ENCODE results near the gene FGF18. TPM values are rescaled to one million over a fixed set of nuclear protein-coding genes. Genes with fewer than 3 reads are reported as not detected.

FGF18 gene
- polyA plus RNA-seq, 1 experiment = 0.27 TPM

- TF ChIP-seq CTCF (IDR thresholded peaks at IDR 0.05; ENCODE audit: low read depth, low read length) = no peak
- Histone ChIP-seq H3K4me3 (ENCODE audit: low read depth, low read length) (no peak overlapping the region), H3K27me3 (ENCODE audit: control insufficient read depth, insufficient read depth, low read length) (no peaks in the 10 kb centered on the region), H3K27ac (ENCODE audit: low read depth, low read length) (no peak overlapping the region), H3K9me3 (ENCODE audit: control insufficient read depth, insufficient read depth, low read length) (no peaks in the 10 kb centered on the region; the same call in 1 of the 2 replicates)
- no peak for DNase-seq (ENCODE audit: low read depth, low spot score)
- ChIA-PET POLR2A (no interaction called here), CTCF (interaction anchor here (0.6 kb wide), 1 partner anchor 475 kb away, joined by 3 read pairs; no protein-coding TSS in a partner anchor)
Measured at GRCh38 chr5:171433982-171434676, 14.7 kb downstream of the FGF18 start.

- no peak for DNase-seq (ENCODE audit: low read depth, low spot score)
- H3K4me3 ChIP-seq (ENCODE audit: low read depth, low read length) = no peak overlapping the region
- ChIA-PET POLR2A (no interaction called here), CTCF (interaction anchor here (0.6 to 2.5 kb wide), 2 partner anchors 474 to 477 kb away, joined by 3 to 7 read pairs; no protein-coding TSS in a partner anchor)
- TF ChIP-seq CTCF (IDR thresholded peaks at IDR 0.05; ENCODE audit: low read depth, low read length) = no peak
- H3K27ac ChIP-seq (ENCODE audit: low read depth, low read length) = no peak overlapping the region
- H3K27me3 ChIP-seq (ENCODE audit: control insufficient read depth, insufficient read depth, low read length) = no peaks in the 10 kb centered on the region
- H3K9me3 ChIP-seq (ENCODE audit: control insufficient read depth, insufficient read depth, low read length) = no peaks in the 10 kb centered on the region; the same call in 1 of the 2 replicates
Measured at GRCh38 chr5:171434874-171435273, 15.4 kb downstream of the FGF18 start.

- CTCF ChIA-PET = interaction anchor here (1.4 to 2.5 kb wide), 2 partner anchors 17 to 476 kb away, joined by 3 to 7 read pairs; no protein-coding TSS in a partner anchor
- H3K4me3 ChIP-seq (ENCODE audit: low read depth, low read length) = no peak overlapping the region
- POLR2A ChIA-PET = no interaction called here
- no peak overlapping the region for H3K27ac ChIP-seq (ENCODE audit: low read depth, low read length)
- TF ChIP-seq CTCF (IDR thresholded peaks at IDR 0.05; ENCODE audit: low read depth, low read length) = no peak
- DNase-seq (ENCODE audit: low read depth, low spot score) = no peak
- H3K9me3 ChIP-seq (ENCODE audit: control insufficient read depth, insufficient read depth, low read length) = no peaks in the 10 kb centered on the region; the same call in 1 of the 2 replicates
- no peaks in the 10 kb centered on the region for H3K27me3 ChIP-seq (ENCODE audit: control insufficient read depth, insufficient read depth, low read length)
Measured at GRCh38 chr5:171435908-171436307, 16.5 kb downstream of the FGF18 start.

- POLR2A ChIA-PET = no interaction called here
- Histone ChIP-seq H3K27ac (ENCODE audit: low read depth, low read length) (no peak overlapping the region), H3K9me3 (ENCODE audit: control insufficient read depth, insufficient read depth, low read length) (no peaks in the 10 kb centered on the region; the same call in 1 of the 2 replicates), H3K27me3 (ENCODE audit: control insufficient read depth, insufficient read depth, low read length) (no peaks in the 10 kb centered on the region), H3K4me3 (ENCODE audit: low read depth, low read length) (no peak overlapping the region)
- TF ChIP-seq CTCF (IDR thresholded peaks at IDR 0.05; ENCODE audit: low read depth, low read length) = no peak
- CTCF ChIA-PET = interaction anchor here (1.4 to 2.5 kb wide), 2 partner anchors 18 to 475 kb away, joined by 3 to 7 read pairs; no protein-coding TSS in a partner anchor
- no peak for DNase-seq (ENCODE audit: low read depth, low spot score)
Measured at GRCh38 chr5:171436804-171437285, 17.4 kb downstream of the FGF18 start.

- POLR2A ChIA-PET = no interaction called here
- Histone ChIP-seq H3K27me3 (ENCODE audit: control insufficient read depth, insufficient read depth, low read length) (no peaks in the 10 kb centered on the region), H3K9me3 (ENCODE audit: control insufficient read depth, insufficient read depth, low read length) (no peaks in the 10 kb centered on the region; the same call in 1 of the 2 replicates), H3K4me3 (ENCODE audit: low read depth, low read length) (no peak overlapping the region), H3K27ac (ENCODE audit: low read depth, low read length) (no peak overlapping the region)
- TF ChIP-seq CTCF (IDR thresholded peaks at IDR 0.05; ENCODE audit: low read depth, low read length) = peak; percentile 23
- DNase-seq (ENCODE audit: low read depth, low spot score) = no peak
- CTCF ChIA-PET = interaction anchor here (1.4 to 2.5 kb wide), 2 partner anchors 19 to 475 kb away, joined by 3 to 7 read pairs; no protein-coding TSS in a partner anchor
Measured at GRCh38 chr5:171437286-171437821, 17.9 kb downstream of the FGF18 start.

Data from AG04450 (cell line).